Smooth muscle cell (in vitro differentiated cells): Measurements from ENCODE around the gene TMEM51. TPM values are rescaled to one million over a fixed set of nuclear protein-coding genes. Genes with fewer than 3 reads are reported as not detected.

Experiments
- DNase-seq: peaks from one replicate; lab custom pipeline; 2025; ENCODE audit not compliant: unreplicated experiment; lab: John Stamatoyannopoulos, UW
- H2AFZ ChIP-seq: fragments of 200-600 bp; sonication (generic); 2 replicates; pipeline ENCODE4 v1.6.0; 2016; ENCODE audit warnings: antibody characterized with exemption, low read depth, mild to moderate bottlenecking
- H3F3A ChIP-seq: fragments of 200-600 bp; sonication (generic); 2 replicates; pipeline ENCODE4 v1.6.0; 2017; ENCODE audit warnings: antibody characterized with exemption, low read depth
- H3K27ac ChIP-seq: fragments of 200-600 bp; sonication (generic); 2 replicates; pipeline ENCODE4 v1.5.1; 2016; ENCODE audit warnings: low read depth, mild to moderate bottlenecking
- H3K27me3 ChIP-seq: fragments of 200-600 bp; sonication (generic); 2 replicates; pipeline ENCODE4 v1.6.1; 2016; ENCODE audit warnings: low read depth, mild to moderate bottlenecking
- H3K36me3 ChIP-seq: fragments of 200-600 bp; sonication (generic); 2 replicates; pipeline ENCODE4 v1.5.1; 2016; ENCODE audit warnings: low read depth
- H3K4me1 ChIP-seq: fragments of 200-600 bp; sonication (generic); 2 replicates; pipeline ENCODE4 v1.5.1; 2016; ENCODE audit warnings: low read depth
- H3K4me2 ChIP-seq: fragments of 200-600 bp; sonication (generic); 2 replicates; pipeline ENCODE4 v1.6.0; 2016; ENCODE audit warnings: mild to moderate bottlenecking
- H3K4me3 ChIP-seq: fragments of 200-600 bp; sonication (generic); 2 replicates; pipeline ENCODE4 v1.5.1; 2016; ENCODE audit warnings: mild to moderate bottlenecking
- H3K79me2 ChIP-seq: fragments of 200-600 bp; sonication (generic); 2 replicates; pipeline ENCODE4 v1.6.0; 2016; ENCODE audit warnings: low read depth, mild to moderate bottlenecking
- H3K9ac ChIP-seq: fragments of 200-600 bp; sonication (generic); 2 replicates; pipeline ENCODE4 v1.6.0; 2016; ENCODE audit warnings: low read depth
- H3K9me3 ChIP-seq: fragments of 200-600 bp; sonication (generic); replicated peaks from 2 replicates; pipeline ENCODE4 v1.5.1; 2016; ENCODE audit warnings: low read depth
- H4K20me1 ChIP-seq: fragments of 200-600 bp; sonication (generic); 2 replicates; pipeline ENCODE4 v1.6.0; 2016; ENCODE audit warnings: low read depth
- CTCF ChIP-seq: fragments of 200-600 bp; sonication (generic); IDR thresholded peaks from 2 replicates; pipeline ENCODE4 v1.5.1; 2017; ENCODE audit warnings: borderline replicate concordance, mild to moderate bottlenecking, antibody characterized with exemption; ENCODE audit not compliant: insufficient read depth, poor library complexity, severe bottlenecking
- WGBS: methylation state at CpG from one replicate; pipeline ENCODE4 v1.1.7; 2016; ENCODE audit warnings: low lambda C conversion rate; 5-methylcytosine and 5-hydroxymethylcytosine counted together
- polyA plus RNA-seq: library from polyadenylated mRNA; unstranded; fragments of >200 nt; fragmentation: Nextera tagmentation; extraction: Ambion mirVana; gene quantifications from 2 replicates; pipeline ENCODE4 v1.2.1, GENCODE V29; 2016
- total RNA-seq: library from RNA; depleted of rRNA; stranded (reverse); fragments of >200 nt; gene quantifications from 2 replicates; pipeline ENCODE4 v1.2.3, GENCODE V29; 2014

TMEM51 gene
- total and polyA plus RNA-seq, 2 experiments from 2014 or later, result 9.8 to 10.4 TPM

GRCh38 chr1:15114884-15115283 is 38.7 kb upstream of the TMEM51 start:
- WGBS, result 91% methylated on average over 13 of the region's 13 CpGs
- TF ChIP-seq CTCF, result no peak
- no peak for DNase-seq
- no peak overlapping the region for H3K27ac ChIP-seq
- H2AFZ ChIP-seq, result no peak overlapping the region
- no peak overlapping the region for H3K9ac ChIP-seq
- H4K20me1 ChIP-seq, result no peaks in the 10 kb centered on the region
- no peaks in the 10 kb centered on the region for H3K36me3 ChIP-seq
- no peaks in the 10 kb centered on the region for H3K79me2 ChIP-seq
- H3K4me1 ChIP-seq, result no peaks in the 10 kb centered on the region
- H3K4me3 ChIP-seq, result no peak overlapping the region
- H3K27me3 ChIP-seq, result no peaks in the 10 kb centered on the region
- H3F3A ChIP-seq, result no peaks in the 10 kb centered on the region
- H3K4me2 ChIP-seq, result no peak overlapping the region
- no peaks in the 10 kb centered on the region for H3K9me3 ChIP-seq

- TF ChIP-seq CTCF, result no peak
- Histone ChIP-seq H3K4me2 (no peak overlapping the region), H3K4me3 (no peak overlapping the region), H3K79me2 (no peaks in the 10 kb centered on the region), H3K36me3 (no peaks in the 10 kb centered on the region), H3F3A (no peaks in the 10 kb centered on the region), H2AFZ (no peak overlapping the region), H4K20me1 (no peaks in the 10 kb centered on the region), H3K4me1 (no peaks in the 10 kb centered on the region), H3K9me3 (no peaks in the 10 kb centered on the region), H3K27ac (no peak overlapping the region), H3K27me3 (no peaks in the 10 kb centered on the region), H3K9ac (no peak overlapping the region)
- no peak for DNase-seq
- 93% methylated on average over 15 of the region's 15 CpGs for WGBS
These were observed 37.8 kb upstream of the TMEM51 start for GRCh38 chr1:15115542-15116330.

GRCh38 chr1:15116966-15117365 is 36.6 kb upstream of the TMEM51 start:
- TF ChIP-seq CTCF, result no peak
- Histone ChIP-seq H2AFZ (no peak overlapping the region), H4K20me1 (no peaks in the 10 kb centered on the region), H3K27ac (no peak overlapping the region), H3K4me1 (no peaks in the 10 kb centered on the region), H3K79me2 (no peaks in the 10 kb centered on the region), H3K36me3 (no peaks in the 10 kb centered on the region), H3F3A (no peaks in the 10 kb centered on the region), H3K9me3 (no peaks in the 10 kb centered on the region), H3K27me3 (no peaks in the 10 kb centered on the region), H3K9ac (no peak overlapping the region), H3K4me2 (no peak overlapping the region), H3K4me3 (no peak overlapping the region)
- no peak for DNase-seq
- WGBS, result 77% methylated on average over 5 of the region's 5 CpGs
